K562 (cell line): ENCODE measurements around the gene HLF. TPM values are rescaled to one million over a fixed set of nuclear protein-coding genes. Genes with fewer than 3 reads are reported as not detected.

Experiments
- ATF7 ChIP-seq: fragments of 450-650 bp; IDR thresholded peaks from 2 replicates; pipeline ENCODE4 v1.7.1; 2014; ENCODE audit warnings: mild to moderate bottlenecking, moderate library complexity
- FOXO4 ChIP-seq: fragments of 450-650 bp; formaldehyde crosslinking; IDR thresholded peaks from 2 replicates; pipeline ENCODE4 v1.4.0; 2020; ENCODE audit warnings: mild to moderate bottlenecking, moderate library complexity
- KLF13 ChIP-seq: fragments of 450-650 bp; IDR thresholded peaks from 2 replicates; pipeline ENCODE4 v1.6.1; 2016; ENCODE audit warnings: missing genetic modification characterization, low read depth, mild to moderate bottlenecking, missing compliant biosample characterization, moderate library complexity, borderline replicate concordance
- PBX2 ChIP-seq, 2 experiments: IDR thresholded peaks in 1 of 2; conservative IDR thresholded peaks in 1 of 2; 2 replicates each; pipeline ENCODE4 v1.6.1; 2016; ENCODE audit warnings: low read depth in 2 of 2, mild to moderate bottlenecking in 1 of 2, missing compliant biosample characterization in 1 of 2, missing genetic modification characterization in 1 of 2, moderate library complexity in 1 of 2
- SREBF2 ChIP-seq: sonication (generic); formaldehyde crosslinking; IDR thresholded peaks from 2 replicates; pipeline ENCODE4 v1.4.0; 2020; ENCODE audit warnings: mild to moderate bottlenecking, missing genetic modification reagents
- STAT5B ChIP-seq: fragments of 250-450 bp; sonication (Bioruptor Pico); IDR thresholded peaks from 2 replicates; pipeline ENCODE4 v1.8.0; 2021; ENCODE audit warnings: mild to moderate bottlenecking, inconsistent platforms
- ZNF347 ChIP-seq: fragments of 450-650 bp; formaldehyde crosslinking; IDR thresholded peaks from 2 replicates; pipeline ENCODE4 v1.4.0; 2020; ENCODE audit warnings: low read depth, mild to moderate bottlenecking, moderate library complexity
- polyA plus RNA-seq, 8 experiments: library from polyadenylated mRNA; depleted of rRNA in 4 of 8; stranded (reverse) in 5 of 8; unstranded in 3 of 8; fragments of >200 nt; fragmentation: Nextera tagmentation in 2 of 8; fragmentation: Illumina TruSeq in 1 of 8; extraction: Ambion mirVana in 2 of 8; extraction: Trizol in 1 of 8; gene quantifications; 2 replicates each; pipeline versions ENCODE4 v1.2.1 to v1.2.3, GENCODE V29; 2011 to 2014; ENCODE audit warnings: inconsistent platforms in 1 of 8, missing spikeins in 1 of 8
- total RNA-seq, 7 experiments: library from RNA; depleted of rRNA in 6 of 7; stranded (reverse); fragments of >200 nt in 6 of 7; fragmentation: Illumina TruSeq in 2 of 7; extraction: Trizol in 2 of 7; gene quantifications; 2 replicates each; pipeline versions ENCODE4 v1.2.1 to v1.2.3, GENCODE V29; 2011 to 2021; ENCODE audit warnings: low replicate concordance in 1 of 7

The HLF gene
- total and polyA plus RNA-seq, 9 of the 15 experiments (the other 6 are each of a cell fraction or from before 2014, with no cell fraction given) = 0.03 to 0.24 (median 0.09) TPM

GRCh38 chr17:55356434-55357328 is 91.9 kb downstream of the HLF start (continued):
- TF ChIP-seq SREBF2 (CRISPR knock-in tag) = no peak
- TF ChIP-seq ZNF347 (CRISPR knock-in tag) = no peak
- TF ChIP-seq ATF7 = peak; percentile 37; the same call in 1 of the 2 replicates
- TF ChIP-seq PBX2 (CRISPR knock-in tag; IDR thresholded peaks at IDR 0.05; ENCODE audit: low read depth) = no peak
- TF ChIP-seq PBX2 (tag; conservative IDR thresholded peaks at IDR 0.05; ENCODE audit: low read depth) = 0 out of 2 replicates have a peak, but pooled peaks have one; percentile 22
- TF ChIP-seq STAT5B (CRISPR knock-in tag) = no peak
- no peak for TF ChIP-seq FOXO4 (CRISPR knock-in tag)
- no peak for TF ChIP-seq KLF13 (tag)
